Mucosa of gallbladder (tissue), 1 donor: ENCODE results near the gene PON2. TPM values are rescaled to one million over a fixed set of nuclear protein-coding genes. Genes with fewer than 3 reads are reported as not detected.
"Not testable (repeated sequence)": the region's sequence is repeated elsewhere in the genome, so short reads cannot be mapped to it uniquely, and the experiment has no call there.

ENCODE experiments used
- DNase-seq: peaks from one replicate; pipeline ENCODE4 v3.0.0-alpha.2; 2020; ENCODE audit warnings: low spot score
- total RNA-seq: library from RNA; stranded (reverse); gene quantifications from one replicate; pipeline ENCODE4 v1.2.1, GENCODE V29; 2021
- donor health status: DM: no; HTN: no; CAD: no.

PON2 gene
- total RNA-seq, 1 donor from 2014 or later = 106 TPM

- DNase-seq = no peak
These were observed 29.6 kb downstream of the PON2 start for GRCh38 chr7:95405208-95405607.

- DNase-seq = peak; percentile 34
These were observed 30.4 kb downstream of the PON2 start for GRCh38 chr7:95404316-95404865.

GRCh38 chr7:95398155-95398940 lies 36.5 kb downstream of the PON2 start:
- DNase-seq = no peak

- no peak for DNase-seq
These were observed 37.4 kb downstream of the PON2 start for GRCh38 chr7:95397381-95397780.

DNA sequence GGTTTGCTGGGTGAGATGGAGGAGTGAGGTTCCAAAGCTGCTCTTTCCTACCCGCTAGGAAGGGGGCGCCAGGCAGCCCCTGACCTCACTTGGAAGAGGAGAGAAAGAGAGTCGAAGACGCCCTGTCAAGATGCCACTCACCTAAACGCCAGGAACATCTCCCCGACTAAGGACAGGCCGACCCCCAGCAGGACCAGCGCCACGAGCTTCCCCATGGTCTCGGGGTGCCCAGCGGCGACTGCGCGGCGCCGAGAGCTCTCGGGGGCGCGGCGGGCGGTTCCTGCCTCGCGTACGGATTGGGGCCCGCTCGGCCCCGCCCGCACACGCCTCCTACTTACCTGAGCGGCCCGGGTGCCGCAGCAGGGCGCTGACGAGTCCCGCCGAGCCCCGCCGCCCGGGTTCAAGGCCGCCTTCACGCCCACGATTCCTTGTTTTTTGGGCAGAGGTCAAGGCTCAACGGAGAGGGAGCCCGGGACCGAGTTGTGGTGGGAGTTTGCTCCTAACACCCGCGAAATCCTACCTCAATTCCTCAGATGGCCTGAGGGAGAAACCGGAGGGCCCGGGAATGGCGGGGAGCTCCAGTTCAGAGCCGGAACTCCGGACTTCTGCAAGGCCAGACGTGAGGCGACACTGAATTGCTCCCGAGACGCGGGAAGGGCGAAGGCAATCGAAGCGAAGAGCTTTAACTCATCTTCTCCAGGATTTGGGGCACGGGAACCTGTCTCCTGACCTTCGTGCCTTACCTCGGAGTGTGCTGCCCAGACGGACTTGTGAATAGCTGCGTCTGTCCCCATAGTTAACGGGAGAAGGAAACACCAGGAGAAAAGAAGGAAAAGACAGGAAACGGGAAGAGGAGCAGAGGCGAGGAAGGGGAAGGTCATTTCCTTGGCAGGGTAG lies 38.4 kb downstream of the PON2 start, which contains the start of gene PON3:
Gene PON3, minus strand, starts transcription at position 240 of the 897 bp plus-strand sequence. Its CDS starts 25 bp downstream, at position 215.
- no peak for DNase-seq

GRCh38 chr7:95395755-95396135 lies 39.1 kb downstream of the PON2 start:
- DNase-seq = no peak

GRCh38 chr7:95394370-95394769 lies 40.5 kb downstream of the PON2 start:
- DNase-seq = no peak

DNA sequence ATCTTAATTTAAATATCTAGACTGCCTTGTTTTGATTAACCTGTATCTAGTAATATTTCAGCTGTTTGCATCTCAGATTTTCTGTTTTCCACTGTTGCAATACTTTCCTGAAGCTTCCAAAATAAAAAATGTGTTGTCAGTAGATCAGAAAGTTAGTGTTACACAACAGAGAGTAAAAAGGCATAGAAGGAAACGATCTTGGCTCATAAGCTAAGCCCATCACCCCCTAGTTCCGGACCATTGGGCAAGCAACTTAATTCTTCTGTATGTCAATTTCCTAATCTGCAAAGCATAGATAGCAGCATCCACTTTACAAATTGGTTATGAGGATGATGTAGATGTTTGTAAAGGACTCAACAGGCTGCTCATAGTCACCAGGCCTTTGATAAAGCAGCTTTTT lies 43.1 kb downstream of the PON2 start:
- no peak for DNase-seq

- no peak for DNase-seq
These were observed 45.3 kb downstream of the PON2 start for GRCh38 chr7:95389516-95389915.

- not testable (repeated sequence) for DNase-seq
These were observed 55.4 kb downstream of the PON2 start for GRCh38 chr7:95379457-95379856.

DNA sequence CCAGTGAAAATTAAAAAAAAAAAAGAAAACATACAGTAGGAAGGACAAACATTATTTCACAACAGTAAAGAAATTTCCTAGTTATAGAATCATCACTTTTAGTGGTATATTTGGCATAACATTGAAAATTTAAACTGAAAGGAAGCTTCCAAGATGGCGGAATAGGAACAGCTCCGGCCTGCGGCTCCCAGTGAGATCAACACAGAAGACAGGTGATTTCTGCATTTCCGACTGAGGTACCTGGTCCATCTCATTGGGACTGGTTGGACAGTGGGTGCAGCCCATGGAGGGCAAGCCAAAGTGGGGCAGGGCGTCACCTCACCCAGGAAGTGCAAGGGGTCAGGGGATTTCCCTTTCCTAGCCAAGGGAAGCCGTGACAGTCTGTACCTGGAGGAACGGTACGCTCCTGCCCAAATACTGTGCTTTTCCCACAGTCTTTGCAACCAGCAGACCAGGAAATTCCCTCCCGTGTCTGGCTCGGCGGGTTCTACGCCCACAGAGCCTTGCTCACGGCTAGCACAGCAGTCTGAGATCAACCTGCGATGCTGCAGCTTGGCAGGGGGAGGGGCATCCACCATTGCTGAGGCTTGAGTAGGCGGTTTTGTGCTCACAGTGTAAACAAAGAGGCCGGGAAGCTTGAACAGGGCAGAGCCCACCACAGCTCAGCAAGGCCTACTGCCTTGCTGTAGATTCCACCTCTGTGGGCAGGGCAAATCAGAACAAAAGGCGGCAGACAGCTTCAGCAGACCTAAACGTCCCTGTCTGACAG lies 58.0 kb downstream of the PON2 start:
- no peak for DNase-seq

GRCh38 chr7:95375591-95376257 lies 59.1 kb downstream of the PON2 start:
- no peak for DNase-seq

GRCh38 chr7:95373323-95373722 lies 61.5 kb downstream of the PON2 start:
- DNase-seq = no peak

DNA sequence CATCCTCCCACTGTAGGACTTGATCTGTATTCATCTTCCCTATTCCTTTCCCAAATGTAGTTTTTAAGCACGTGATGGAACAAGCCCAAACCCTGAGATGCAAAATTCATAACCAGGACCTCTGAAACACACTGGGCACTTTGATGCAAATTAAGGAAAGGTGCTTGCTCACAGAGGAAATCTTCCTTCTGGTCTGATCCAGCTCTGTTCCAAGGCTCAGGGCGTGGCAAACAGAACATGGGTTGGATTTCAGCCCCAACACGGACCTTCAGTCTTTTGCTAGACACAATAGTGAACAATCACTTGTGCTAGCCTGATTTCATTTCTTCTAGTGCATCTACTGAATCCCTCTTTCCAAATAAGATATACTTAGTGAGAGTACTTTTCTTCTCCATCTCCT lies 66.6 kb downstream of the PON2 start:
- DNase-seq = no peak

GRCh38 chr7:95367606-95368005 lies 67.2 kb downstream of the PON2 start:
- no peak for DNase-seq

DNA sequence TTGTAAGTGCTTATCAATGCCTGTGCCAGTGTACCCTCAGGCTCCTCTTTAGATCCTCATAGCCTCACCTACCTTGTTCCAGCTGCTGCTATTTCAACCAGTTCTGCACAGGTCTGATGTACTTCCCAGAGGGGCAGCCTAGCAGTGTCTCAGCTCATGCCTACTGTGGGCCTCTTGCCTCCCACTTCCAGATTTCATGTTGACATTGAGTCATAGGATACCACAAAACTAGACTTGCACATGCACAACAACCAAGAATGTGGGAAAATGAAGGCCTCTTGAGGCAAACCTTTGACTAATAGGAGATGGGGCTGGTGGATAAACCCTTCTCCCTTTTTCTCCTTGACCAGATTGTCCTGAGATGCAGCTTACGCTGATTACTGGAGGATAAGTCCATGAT lies 69.7 kb downstream of the PON2 start:
- no peak for DNase-seq

GRCh38 chr7:95357623-95358022 lies 77.2 kb downstream of the PON2 start:
- no peak for DNase-seq
